Ovary (tissue), 9 donors: ENCODE measurements around the gene DIO1. TPM values are rescaled to one million over a fixed set of nuclear protein-coding genes. Genes with fewer than 3 reads are reported as not detected.

Experiments
- DNase-seq, 5 donors: peaks; one replicate each; pipeline ENCODE4 v3.0.0-alpha.2; 2019 to 2020
- H3K27ac ChIP-seq, 2 donors: fragments of 200-600 bp; one replicate each; pipeline versions ENCODE4 v1.5.1 to v1.8.0; 2019 to 2022
- H3K27me3 ChIP-seq: fragments of 200-600 bp; one replicate; pipeline ENCODE4 v1.8.0; 2022
- H3K36me3 ChIP-seq: fragments of 200-600 bp; sonication (generic); one replicate; pipeline ENCODE4 v1.5.1; 2019
- H3K4me1 ChIP-seq: one replicate; pipeline ENCODE4 v1.8.1; 2013; ENCODE audit warnings: mild to moderate bottlenecking, moderate library complexity; ENCODE audit not compliant: insufficient read depth
- H3K4me3 ChIP-seq: fragments of 200-600 bp; sonication (generic); one replicate; pipeline ENCODE4 v1.5.1; 2017
- H3K9me3 ChIP-seq, 2 donors: fragments of 200-600 bp in 1 of 2; sonication (generic) in 1 of 2; one replicate each; pipeline versions ENCODE4 v1.5.1 to v1.8.1; 2013 to 2019; ENCODE audit warnings: mild to moderate bottlenecking in 1 of 2, moderate library complexity in 1 of 2
- EP300 ChIP-seq: sonication (generic); formaldehyde crosslinking; IDR thresholded peaks from one replicate; pipeline ENCODE4 v1.6.1; 2017; ENCODE audit warnings: antibody characterized with exemption
- POLR2A ChIP-seq: fragments of 450-650 bp; IDR thresholded peaks from one replicate; pipeline ENCODE4 v1.6.1; 2017; ENCODE audit warnings: antibody characterized with exemption, mild to moderate bottlenecking, moderate library complexity
- WGBS, 3 donors: extraction: QIAGEN DNeasy Blood & Tissue Kit in 1 of 3; methylation state at CpG; one replicate each; pipeline versions ENCODE4 v1.1.5 to v1.1.7; 2013 to 2017; 5-methylcytosine and 5-hydroxymethylcytosine counted together
- intact Hi-C, 4 donors: fragments of 100-400 bp; cut with DNase I; formaldehyde crosslinking; loops; one replicate each; pipeline versions ENCODE4 v1.11.0 to v1.15.1; 2022 to 2023
- polyA plus RNA-seq, 2 donors: library from polyadenylated mRNA; stranded (reverse); fragments of 200-250 nt in 1 of 2; fragments of 350-450 nt in 1 of 2; fragmentation: Illumina TruSeq in 1 of 2; extraction: RNeasy Lipid Tissue Mini Kit (QIAGEN cat#74804) in 1 of 2; gene quantifications; one replicate each; pipeline ENCODE4 v1.2.3, GENCODE V29; 2013 to 2014
- total RNA-seq, 7 donors: library from RNA; depleted of rRNA in 2 of 7; stranded (reverse); fragments of >200 nt in 2 of 7; fragmentation: NEBNext Ultra II Directional in 3 of 7; extraction: Animal tissue kit (Norgen Biotek cat#: 25700) in 3 of 7; gene quantifications; one replicate each; pipeline versions ENCODE4 v1.1.0 to v1.2.4, GENCODE V29; 2016 to 2023
- TF ChIP-seq, protein P1 (sequence below), 3 donors: fragments of 450-650 bp in 2 of 3; fragments of 200-600 bp in 1 of 3; IDR thresholded peaks; one replicate each; pipeline versions ENCODE4 v1.5.1 to v1.8.0; 2016 to 2022; ENCODE audit warnings: antibody characterized with exemption in 3 of 3, mild to moderate bottlenecking in 1 of 3
- donor health status: DM: no; HTN: no; CAD: no; lungs with moderate emphysema.
- donor health status: DM: no; HTN: no; CAD: no.
- donor health status: Bipolar disorder and iron deficiency.
- donor health status: DM: yes; HTN: yes; CAD: no.
- donor health status: DM: no; HTN: no; CAD: no.
- donor health status: DM: yes; HTN: yes; CAD: no.

DIO1 gene
- total and polyA plus RNA-seq, 9 donors = 0.46 TPM; not detected in 8

DNA sequence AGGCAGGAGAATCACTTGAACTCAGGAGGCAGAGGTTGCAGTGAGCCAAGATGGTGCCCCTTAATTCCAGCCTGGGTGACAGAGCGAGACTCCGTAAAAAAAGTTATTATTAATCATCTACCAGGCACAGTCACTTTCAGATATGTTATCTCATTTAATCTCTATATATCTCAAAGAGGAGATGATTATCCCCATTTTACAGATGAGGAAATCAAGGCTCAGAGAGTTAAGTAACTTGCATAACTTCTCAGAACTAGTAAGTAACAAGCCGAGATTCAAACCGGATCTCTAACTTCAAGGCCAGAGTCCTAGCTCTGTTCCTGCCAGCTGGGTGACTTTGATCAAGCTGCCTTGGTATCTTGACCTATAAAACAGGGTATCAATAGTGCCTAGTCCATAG, 17.5 kb downstream of the DIO1 start:
- no peak for TF ChIP-seq POLR2A
- no peak for TF ChIP-seq EP300
- TF ChIP-seq, protein P1, sequence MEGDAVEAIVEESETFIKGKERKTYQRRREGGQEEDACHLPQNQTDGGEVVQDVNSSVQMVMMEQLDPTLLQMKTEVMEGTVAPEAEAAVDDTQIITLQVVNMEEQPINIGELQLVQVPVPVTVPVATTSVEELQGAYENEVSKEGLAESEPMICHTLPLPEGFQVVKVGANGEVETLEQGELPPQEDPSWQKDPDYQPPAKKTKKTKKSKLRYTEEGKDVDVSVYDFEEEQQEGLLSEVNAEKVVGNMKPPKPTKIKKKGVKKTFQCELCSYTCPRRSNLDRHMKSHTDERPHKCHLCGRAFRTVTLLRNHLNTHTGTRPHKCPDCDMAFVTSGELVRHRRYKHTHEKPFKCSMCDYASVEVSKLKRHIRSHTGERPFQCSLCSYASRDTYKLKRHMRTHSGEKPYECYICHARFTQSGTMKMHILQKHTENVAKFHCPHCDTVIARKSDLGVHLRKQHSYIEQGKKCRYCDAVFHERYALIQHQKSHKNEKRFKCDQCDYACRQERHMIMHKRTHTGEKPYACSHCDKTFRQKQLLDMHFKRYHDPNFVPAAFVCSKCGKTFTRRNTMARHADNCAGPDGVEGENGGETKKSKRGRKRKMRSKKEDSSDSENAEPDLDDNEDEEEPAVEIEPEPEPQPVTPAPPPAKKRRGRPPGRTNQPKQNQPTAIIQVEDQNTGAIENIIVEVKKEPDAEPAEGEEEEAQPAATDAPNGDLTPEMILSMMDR (IDR thresholded peaks at IDR 0.05) = no peak
- no peaks in the 10 kb centered on the region for H3K27me3 ChIP-seq

DNA sequence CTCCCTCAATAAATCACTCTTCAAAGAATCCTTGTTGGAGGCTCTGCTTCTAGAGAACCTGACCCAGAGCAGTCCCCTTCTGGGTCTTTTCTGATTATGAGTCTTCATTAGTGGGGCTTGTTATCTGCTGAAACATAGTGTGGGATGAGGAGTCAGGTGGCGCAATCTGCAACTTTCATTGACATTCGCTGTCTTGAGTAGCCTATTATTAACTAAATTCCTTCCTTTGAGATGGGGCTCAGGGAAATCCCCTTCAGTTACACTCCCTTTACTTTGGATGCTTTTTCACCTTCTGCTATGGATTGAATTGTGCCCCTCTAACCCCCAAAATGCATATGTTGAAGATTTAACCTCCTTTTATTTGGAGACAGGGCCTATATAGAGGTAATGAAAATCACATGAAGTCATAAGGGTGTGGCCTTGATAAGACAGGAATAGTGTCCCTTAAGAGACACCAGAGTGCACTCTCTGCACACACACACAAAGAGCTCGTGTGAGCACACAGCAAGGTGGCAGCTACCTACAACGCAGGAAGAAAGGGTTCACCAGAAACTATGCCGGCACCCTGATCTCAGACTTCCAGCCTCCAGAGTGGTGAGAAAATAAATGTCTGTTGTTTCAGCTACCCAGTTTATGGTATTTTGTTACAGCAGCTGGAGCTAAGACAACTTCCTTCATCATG, 19.5 kb downstream of the DIO1 start:
- no peaks in the 10 kb centered on the region for H3K4me1 ChIP-seq
- no peaks in the 10 kb centered on the region for H3K36me3 ChIP-seq
- DNase-seq = no peak
- H3K27me3 ChIP-seq = no peaks in the 10 kb centered on the region
- H3K9me3 ChIP-seq = no peaks in the 10 kb centered on the region
- WGBS, 3 donors = 77 to 81% (median 81%) methylated on average over 5 of the region's 5 CpGs
- H3K4me3 ChIP-seq = no peak overlapping the region
- intact Hi-C loops = no loop called here
- H3K27ac ChIP-seq = no peak overlapping the region
- TF ChIP-seq, protein P1 (IDR thresholded peaks at IDR 0.05) = no peak
- TF ChIP-seq POLR2A = no peak
- TF ChIP-seq EP300 = no peak

More for the DNA sequence above, 17.5 kb downstream of the DIO1 start:
- 90 to 91% (median 90%) methylated on average over 4 of the region's 4 CpGs for WGBS, 3 donors
- Histone ChIP-seq H3K4me3 (no peak overlapping the region), H3K36me3 (no peaks in the 10 kb centered on the region), H3K9me3 (no peaks in the 10 kb centered on the region), H3K4me1 (no peaks in the 10 kb centered on the region), H3K27ac (no peak overlapping the region)
- intact Hi-C loops = no loop called here
- DNase-seq = no peak

DNA sequence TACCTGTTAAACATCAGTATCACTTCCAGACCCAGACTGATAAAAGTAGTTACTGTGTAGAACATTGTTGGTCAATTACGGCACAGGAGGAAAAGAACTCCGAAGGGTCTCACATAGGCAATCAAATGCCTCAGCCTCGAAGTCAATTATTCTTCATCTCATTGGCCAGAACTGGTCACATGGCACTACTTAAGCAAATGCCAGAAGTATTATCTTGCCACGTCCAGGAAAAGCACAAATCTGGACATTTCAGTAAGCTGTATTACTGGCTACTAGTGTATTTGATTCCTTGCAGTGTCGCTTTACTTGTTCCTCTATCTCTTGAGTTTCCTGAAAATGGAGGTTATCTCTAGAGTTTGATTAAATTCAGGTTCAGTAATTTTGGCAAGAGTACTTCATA, 24.4 kb downstream of the DIO1 start:
- no peak overlapping the region for H3K27ac ChIP-seq
- no peak for DNase-seq
- no peak overlapping the region for H3K4me3 ChIP-seq
- H3K36me3 ChIP-seq = no peaks in the 10 kb centered on the region
- intact Hi-C loops = no loop called here
- no peaks in the 10 kb centered on the region for H3K9me3 ChIP-seq
- TF ChIP-seq POLR2A = no peak
- no peak for TF ChIP-seq EP300
- TF ChIP-seq, protein P1 (IDR thresholded peaks at IDR 0.05) = no peak
- H3K4me1 ChIP-seq = no peaks in the 10 kb centered on the region
- H3K27me3 ChIP-seq = no peaks in the 10 kb centered on the region
- 77 to 89% (median 84%) methylated on average over 5 of the region's 5 CpGs for WGBS, 3 donors

DNA sequence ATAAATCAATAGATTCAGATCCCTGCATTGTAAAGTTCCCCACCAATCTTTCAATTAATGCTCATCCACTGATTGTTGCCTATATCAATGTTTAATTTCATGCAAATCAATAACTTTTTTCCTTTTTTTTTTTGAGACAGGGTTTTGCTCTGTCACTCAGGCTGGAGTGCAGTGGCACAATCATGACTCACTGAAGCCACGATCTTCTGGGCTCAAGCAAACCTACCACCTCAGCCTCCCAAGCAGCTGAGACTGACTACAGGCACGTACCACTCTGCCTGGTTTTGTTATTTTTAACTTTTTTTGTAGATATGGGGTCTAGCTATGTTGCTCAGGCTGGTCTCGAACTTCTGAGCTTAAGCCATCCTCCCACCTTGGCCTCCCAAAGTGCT, 25.7 kb downstream of the DIO1 start:
- H3K27me3 ChIP-seq = no peaks in the 10 kb centered on the region
- H3K4me1 ChIP-seq = no peaks in the 10 kb centered on the region
- no peaks in the 10 kb centered on the region for H3K9me3 ChIP-seq
- 93 to 96% (median 94%) methylated on average over 3 of the region's 3 CpGs for WGBS, 3 donors
- TF ChIP-seq POLR2A (no peak), EP300 (no peak)
- TF ChIP-seq, protein P1 (IDR thresholded peaks at IDR 0.05) = no peak
- H3K27ac ChIP-seq = no peak overlapping the region
- intact Hi-C loops = no loop called here
- no peak overlapping the region for H3K4me3 ChIP-seq
- DNase-seq = no peak
- no peaks in the 10 kb centered on the region for H3K36me3 ChIP-seq
